WTC11 (cell line): ENCODE results near the gene CEP250.

ENCODE experiments used
- CREB1 ChIP-seq: sonication (generic); formaldehyde crosslinking; IDR thresholded peaks from 2 replicates; pipeline ENCODE4 v1.8.0; 2023; ENCODE audit warnings: mild to moderate bottlenecking, missing genetic modification reagents
- FOXJ3 ChIP-seq: sonication (generic); formaldehyde crosslinking; IDR thresholded peaks from 2 replicates; pipeline ENCODE4 v1.9.0; 2021; ENCODE audit warnings: missing genetic modification reagents, mild to moderate bottlenecking, borderline replicate concordance
- JUN ChIP-seq: sonication (generic); formaldehyde crosslinking; IDR thresholded peaks from 2 replicates; pipeline ENCODE4 v1.8.0; 2023; ENCODE audit warnings: mild to moderate bottlenecking, missing genetic modification reagents
- NFATC4 ChIP-seq: fragments of 250-450 bp; sonication (Bioruptor Pico); IDR thresholded peaks from 2 replicates; pipeline ENCODE4 v1.9.0; 2021; ENCODE audit warnings: mild to moderate bottlenecking
- NFYB ChIP-seq: sonication (generic); formaldehyde crosslinking; conservative IDR thresholded peaks from 2 replicates; pipeline ENCODE4 v1.8.0; 2022; ENCODE audit warnings: low read depth, missing genetic modification reagents
- PRRX2 ChIP-seq: fragments of 250-450 bp; sonication (Bioruptor Pico); IDR thresholded peaks from 2 replicates; pipeline ENCODE4 v1.8.0; 2021; ENCODE audit warnings: mild to moderate bottlenecking
- SMAD3 ChIP-seq: sonication (generic); formaldehyde crosslinking; IDR thresholded peaks from 2 replicates; pipeline ENCODE4 v1.8.0; 2022; ENCODE audit warnings: missing genetic modification reagents, mild to moderate bottlenecking, borderline replicate concordance
- ZNF121 ChIP-seq: sonication (generic); formaldehyde crosslinking; IDR thresholded peaks from 2 replicates; pipeline ENCODE4 v1.8.0; 2023; ENCODE audit warnings: missing genetic modification reagents
- TF ChIP-seq, protein P1 (sequence below): fragments of 200-600 bp; IDR thresholded peaks from 2 replicates; pipeline ENCODE4 v1.8.0; 2022; ENCODE audit warnings: antibody characterized with exemption
- TF ChIP-seq, protein P2 (sequence below): sonication (generic); formaldehyde crosslinking; IDR thresholded peaks from 2 replicates; pipeline ENCODE4 v1.8.0; 2022; ENCODE audit warnings: mild to moderate bottlenecking, missing genetic modification reagents
- TF ChIP-seq, protein P3 (sequence below): sonication (generic); formaldehyde crosslinking; conservative IDR thresholded peaks from 2 replicates; pipeline ENCODE4 v1.8.1; 2023; ENCODE audit warnings: mild to moderate bottlenecking, low read depth, missing genetic modification reagents, moderate library complexity
- TF ChIP-seq, protein P4 (sequence below): sonication (generic); formaldehyde crosslinking; IDR thresholded peaks from 2 replicates; pipeline ENCODE4 v1.8.1; 2023; ENCODE audit warnings: mild to moderate bottlenecking, missing genetic modification reagents, moderate library complexity

DNA sequence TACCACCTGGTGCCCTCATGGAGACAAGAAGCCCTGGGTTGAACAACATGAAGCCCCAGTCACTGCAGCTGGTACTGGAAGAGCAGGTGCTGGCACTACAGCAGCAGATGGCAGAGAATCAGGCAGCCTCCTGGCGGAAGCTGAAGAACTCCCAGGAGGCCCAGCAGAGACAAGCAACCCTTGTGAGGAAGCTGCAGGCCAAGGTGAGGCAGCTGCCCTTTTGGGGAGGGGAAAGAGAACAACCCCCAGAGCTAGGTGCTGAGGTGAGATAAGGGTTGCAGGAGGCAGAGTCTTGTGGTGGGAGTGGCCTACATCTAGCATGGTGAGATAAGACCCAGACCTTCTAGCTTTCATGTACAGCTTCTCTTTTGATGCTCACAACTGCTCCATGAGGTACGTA, 7.0 kb downstream of the CEP250 start:
- TF ChIP-seq FOXJ3 (CRISPR knock-in tag), result no peak
- no peak for TF ChIP-seq JUN (CRISPR knock-in tag)
- TF ChIP-seq, protein P1, sequence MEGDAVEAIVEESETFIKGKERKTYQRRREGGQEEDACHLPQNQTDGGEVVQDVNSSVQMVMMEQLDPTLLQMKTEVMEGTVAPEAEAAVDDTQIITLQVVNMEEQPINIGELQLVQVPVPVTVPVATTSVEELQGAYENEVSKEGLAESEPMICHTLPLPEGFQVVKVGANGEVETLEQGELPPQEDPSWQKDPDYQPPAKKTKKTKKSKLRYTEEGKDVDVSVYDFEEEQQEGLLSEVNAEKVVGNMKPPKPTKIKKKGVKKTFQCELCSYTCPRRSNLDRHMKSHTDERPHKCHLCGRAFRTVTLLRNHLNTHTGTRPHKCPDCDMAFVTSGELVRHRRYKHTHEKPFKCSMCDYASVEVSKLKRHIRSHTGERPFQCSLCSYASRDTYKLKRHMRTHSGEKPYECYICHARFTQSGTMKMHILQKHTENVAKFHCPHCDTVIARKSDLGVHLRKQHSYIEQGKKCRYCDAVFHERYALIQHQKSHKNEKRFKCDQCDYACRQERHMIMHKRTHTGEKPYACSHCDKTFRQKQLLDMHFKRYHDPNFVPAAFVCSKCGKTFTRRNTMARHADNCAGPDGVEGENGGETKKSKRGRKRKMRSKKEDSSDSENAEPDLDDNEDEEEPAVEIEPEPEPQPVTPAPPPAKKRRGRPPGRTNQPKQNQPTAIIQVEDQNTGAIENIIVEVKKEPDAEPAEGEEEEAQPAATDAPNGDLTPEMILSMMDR, result no peak
- no peak for TF ChIP-seq CREB1 (CRISPR knock-in tag)
- no peak for TF ChIP-seq NFATC4
- TF ChIP-seq SMAD3 (CRISPR knock-in tag), result no peak
- TF ChIP-seq, protein P2, sequence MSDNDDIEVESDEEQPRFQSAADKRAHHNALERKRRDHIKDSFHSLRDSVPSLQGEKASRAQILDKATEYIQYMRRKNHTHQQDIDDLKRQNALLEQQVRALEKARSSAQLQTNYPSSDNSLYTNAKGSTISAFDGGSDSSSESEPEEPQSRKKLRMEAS (CRISPR knock-in tag), result no peak
- TF ChIP-seq, protein P3, sequence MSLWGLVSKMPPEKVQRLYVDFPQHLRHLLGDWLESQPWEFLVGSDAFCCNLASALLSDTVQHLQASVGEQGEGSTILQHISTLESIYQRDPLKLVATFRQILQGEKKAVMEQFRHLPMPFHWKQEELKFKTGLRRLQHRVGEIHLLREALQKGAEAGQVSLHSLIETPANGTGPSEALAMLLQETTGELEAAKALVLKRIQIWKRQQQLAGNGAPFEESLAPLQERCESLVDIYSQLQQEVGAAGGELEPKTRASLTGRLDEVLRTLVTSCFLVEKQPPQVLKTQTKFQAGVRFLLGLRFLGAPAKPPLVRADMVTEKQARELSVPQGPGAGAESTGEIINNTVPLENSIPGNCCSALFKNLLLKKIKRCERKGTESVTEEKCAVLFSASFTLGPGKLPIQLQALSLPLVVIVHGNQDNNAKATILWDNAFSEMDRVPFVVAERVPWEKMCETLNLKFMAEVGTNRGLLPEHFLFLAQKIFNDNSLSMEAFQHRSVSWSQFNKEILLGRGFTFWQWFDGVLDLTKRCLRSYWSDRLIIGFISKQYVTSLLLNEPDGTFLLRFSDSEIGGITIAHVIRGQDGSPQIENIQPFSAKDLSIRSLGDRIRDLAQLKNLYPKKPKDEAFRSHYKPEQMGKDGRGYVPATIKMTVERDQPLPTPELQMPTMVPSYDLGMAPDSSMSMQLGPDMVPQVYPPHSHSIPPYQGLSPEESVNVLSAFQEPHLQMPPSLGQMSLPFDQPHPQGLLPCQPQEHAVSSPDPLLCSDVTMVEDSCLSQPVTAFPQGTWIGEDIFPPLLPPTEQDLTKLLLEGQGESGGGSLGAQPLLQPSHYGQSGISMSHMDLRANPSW, result no peak
- no peak for TF ChIP-seq ZNF121 (CRISPR knock-in tag)
- TF ChIP-seq, protein P4, sequence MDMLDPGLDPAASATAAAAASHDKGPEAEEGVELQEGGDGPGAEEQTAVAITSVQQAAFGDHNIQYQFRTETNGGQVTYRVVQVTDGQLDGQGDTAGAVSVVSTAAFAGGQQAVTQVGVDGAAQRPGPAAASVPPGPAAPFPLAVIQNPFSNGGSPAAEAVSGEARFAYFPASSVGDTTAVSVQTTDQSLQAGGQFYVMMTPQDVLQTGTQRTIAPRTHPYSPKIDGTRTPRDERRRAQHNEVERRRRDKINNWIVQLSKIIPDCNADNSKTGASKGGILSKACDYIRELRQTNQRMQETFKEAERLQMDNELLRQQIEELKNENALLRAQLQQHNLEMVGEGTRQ (CRISPR knock-in tag), result no peak
- no peak for TF ChIP-seq PRRX2 (CRISPR knock-in tag)
- TF ChIP-seq NFYB, result no peak
